Activated CD4-positive, CD25-positive, alpha-beta regulatory T cell treated with anti-CD3 and anti-CD28 coated beads, Interleukin-2, amount 50 U/mL, for 72 hours (primary cell): ENCODE results near the gene LECT2.

Experiments used
- DNase-seq: peaks from one replicate; pipeline ENCODE4 v3.0.0; 2021

Gene LECT2

DNA sequence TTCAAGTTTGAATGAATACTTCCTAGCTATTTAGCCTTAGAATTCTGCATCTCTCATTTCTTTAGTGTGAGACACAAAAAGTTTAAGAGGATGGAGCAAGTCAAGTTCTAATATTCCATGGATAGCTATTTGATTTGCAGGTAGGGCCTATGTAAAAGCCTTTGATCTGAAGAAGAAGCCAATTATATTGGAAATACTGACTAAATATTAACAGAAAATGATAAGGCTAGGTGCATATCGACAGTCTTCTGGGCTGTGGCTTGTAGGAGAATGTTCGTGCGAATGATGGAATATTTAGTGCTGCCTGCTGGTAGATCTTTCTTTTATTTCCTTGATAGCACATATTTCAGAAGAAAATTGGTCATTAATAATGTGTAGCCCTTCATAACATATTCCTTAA is at the start of gene LECT2:
TSS of gene LECT2 (minus strand) at position 85 of the 400 bp plus-strand sequence. CDS start 150 bp downstream, outside the sequence.
- DNase-seq, result no peak

DNA sequence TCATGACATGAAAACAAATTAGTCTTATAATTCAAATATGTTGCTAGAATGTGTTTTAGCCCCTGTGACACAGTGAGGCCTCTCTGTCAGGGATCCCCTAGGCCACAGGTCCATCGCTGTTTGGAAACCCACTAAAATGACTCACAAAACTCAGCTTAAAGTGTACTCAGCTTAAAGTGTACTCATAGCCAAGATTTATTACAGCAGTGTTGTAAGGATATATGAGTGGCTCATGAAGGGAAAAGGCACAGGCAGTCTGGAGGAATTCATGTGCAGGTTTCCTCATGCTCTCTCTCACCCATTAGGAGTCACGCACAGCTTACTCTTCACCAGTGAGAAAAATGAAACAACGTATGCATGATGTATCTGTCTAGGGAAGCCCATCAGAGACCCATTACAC is 49.7 kb upstream of the LECT2 start:
- DNase-seq, result no peak

DNA sequence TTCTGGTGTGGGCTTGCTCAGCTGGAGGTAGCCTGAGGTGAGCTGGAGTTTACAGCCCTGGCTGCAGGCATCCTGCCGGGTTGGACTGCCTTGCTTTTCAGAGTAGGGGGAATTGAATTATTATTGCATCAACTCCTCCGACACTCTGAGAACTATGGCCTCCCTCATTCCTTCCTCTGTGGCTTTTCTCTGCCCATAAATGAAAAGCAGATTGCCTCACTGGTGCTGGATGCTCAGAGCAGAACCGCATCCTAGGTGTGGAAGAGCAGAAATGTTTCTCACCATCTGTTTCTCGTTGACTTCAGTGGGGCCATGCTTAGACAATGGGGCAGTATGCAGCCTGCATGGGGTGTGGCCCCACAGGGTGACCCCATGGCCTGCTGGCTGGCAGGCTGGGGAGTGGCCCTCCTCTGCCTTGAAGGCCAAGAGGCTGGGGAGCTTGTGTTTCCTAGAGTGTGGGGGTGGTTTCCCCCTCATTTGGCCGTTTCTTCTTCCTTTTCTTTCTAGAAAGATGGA is 46.7 kb upstream of the LECT2 start:
- DNase-seq, result no peak

DNA sequence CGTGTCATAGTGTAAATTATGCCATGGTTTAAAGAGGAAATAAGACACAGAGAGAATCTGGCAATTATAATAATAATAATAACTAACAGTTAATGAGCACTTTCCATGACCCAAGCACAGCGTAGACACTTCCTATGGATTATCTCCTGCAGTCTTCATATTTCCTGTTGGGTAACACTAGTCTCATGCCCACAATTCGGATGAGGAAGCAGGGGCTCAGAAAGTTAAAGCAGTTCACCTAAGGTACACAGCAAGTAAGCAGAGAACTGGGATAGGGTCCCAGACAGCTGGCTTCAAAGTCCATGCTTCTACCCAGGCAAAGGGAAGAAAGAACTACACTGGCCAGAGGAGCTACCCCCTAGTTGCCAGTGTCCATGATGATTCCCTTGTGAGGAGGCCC is 46.1 kb upstream of the LECT2 start:
- no peak for DNase-seq

DNA sequence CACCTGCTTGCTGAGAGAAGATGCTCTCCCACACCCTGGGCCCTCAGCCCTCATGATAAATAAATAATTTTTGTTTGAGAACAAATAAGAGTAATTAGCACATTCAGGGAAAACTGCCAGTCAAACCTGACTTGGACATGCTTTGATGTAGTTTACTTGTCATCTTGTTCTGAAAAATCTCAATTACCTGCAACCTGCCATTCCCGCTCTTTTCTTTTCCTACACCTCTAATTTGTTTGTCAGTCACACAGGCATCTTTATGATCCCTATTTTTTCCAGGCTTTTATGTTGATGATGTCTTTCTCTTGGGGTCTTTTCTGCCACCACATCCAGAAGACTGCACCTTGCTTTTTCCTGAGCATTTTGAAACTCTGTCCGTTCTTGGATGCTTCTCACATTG is 45.4 kb upstream of the LECT2 start:
- DNase-seq, result no peak

DNA sequence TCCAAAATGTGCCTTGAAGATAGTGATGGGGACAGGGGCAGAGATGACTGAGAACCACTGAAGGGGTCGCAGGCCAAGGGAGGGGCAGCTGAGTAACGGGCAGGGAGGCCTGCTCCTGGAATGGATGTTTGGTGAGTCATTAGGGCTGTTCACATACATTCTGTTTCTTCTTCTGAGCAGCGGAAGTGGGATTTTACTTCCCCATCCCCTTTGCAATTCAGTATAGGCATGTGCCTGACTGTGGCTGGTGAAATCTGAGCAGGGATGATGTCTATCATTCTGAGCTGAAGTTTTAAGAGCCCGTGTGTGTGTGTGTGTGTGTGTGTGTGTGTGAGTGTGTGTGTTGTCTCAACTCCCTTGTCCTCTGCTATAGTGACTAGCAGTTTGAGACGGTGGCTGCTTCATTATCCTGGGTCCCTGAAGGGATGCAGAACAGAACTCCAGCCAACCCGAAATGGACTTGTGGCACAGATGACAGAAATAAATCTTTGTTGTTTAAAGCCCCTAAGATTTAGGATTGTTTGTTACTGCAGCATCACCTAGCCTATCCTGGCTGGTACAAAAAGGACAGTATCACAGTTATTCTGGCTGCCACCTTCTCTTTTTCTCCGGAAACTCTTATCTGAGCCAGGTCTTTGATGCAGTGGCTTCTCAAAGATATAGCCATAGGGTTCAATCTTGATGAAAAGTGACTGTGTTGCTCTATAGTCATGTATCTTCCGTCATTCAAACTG is 44.8 kb upstream of the LECT2 start:
- no peak for DNase-seq

DNA sequence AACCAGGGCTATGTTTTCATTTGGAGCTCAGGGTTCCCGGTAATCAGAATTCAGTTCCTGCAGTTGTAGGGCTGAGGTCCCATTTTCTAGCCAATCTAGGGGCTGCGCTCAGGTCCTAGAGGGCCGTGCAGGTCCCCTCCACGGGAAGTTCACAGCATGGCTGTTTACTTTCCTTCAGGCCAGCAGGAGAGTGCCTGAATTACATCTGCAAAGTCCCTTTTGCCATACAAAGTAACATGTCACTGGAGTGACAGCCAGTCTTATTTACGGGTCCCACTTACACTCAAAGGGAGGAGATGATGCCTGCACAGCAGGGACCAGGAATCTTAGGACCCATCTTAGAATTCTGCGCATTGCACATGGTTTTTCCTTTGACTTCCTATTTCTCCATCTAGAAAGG is 44.1 kb upstream of the LECT2 start:
- DNase-seq, result no peak

DNA sequence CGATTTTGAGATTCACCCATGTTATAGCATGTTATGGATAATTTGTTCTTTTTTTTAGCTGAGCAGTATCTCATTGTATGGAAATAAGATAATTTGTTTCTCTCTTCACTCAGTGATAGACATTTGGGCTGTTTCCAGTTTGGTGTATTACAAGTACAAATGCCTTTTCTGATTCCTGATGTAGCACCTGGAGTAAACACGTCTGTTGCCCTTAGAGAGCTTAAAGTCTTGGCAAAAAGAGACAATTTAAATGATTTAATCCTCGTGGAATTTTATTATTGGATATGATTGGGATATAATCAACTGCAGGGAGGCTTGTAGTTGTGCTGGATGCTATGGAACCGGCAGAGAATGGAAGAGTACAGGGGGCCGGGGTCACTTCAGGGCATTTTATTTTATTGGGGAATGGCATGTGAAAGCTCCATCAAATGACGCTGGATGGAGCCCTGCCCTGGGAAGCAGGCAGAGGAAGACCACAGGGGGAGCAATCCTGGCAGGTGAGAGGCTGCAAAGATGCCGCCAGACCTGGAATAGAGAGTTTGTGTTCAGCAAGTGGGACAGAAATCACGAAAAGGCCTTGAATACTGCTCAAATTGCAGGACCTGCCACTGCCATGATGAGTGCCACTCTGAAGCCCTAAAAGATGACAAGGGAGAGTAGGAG is 43.0 kb upstream of the LECT2 start:
- DNase-seq, result no peak

DNA sequence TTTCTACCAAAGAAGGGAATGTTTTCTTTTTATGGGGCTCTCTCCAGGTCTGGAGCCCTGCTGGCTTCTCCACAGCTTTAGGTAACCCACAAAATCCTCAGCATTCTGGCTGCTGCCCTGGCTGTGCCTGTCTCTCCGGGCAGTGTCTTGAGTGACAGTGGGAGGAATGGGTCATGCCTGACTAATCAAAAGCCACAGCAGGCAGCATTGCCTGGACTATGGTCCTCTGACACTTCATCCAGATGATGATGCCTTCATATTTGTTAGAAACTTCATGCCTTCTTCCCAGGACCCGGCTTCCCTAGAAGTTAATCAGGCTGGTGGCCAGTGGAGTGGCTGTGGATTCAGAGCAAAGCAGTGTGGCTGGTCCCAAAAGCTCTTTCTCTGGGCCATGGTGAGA is 41.8 kb upstream of the LECT2 start:
- no peak for DNase-seq

DNA sequence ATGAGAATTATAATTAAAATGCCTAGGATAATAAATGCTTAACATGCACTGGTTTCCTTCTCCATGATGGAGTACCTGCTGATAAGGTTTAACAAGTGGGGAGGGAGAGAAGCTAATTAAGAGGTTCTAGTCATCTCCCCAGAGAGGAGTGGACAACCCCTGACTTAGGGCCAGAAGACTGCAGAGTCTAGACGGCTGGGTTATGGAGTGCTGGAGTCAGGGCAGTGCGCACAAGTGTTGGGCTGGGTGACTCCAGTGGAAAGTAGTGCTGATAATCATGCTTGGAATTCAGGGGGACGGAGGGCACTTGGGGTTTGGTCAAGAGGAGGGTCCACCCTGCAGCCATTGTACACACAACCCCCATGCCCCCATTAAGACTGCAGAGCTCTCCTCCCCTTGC is 41.2 kb upstream of the LECT2 start:
- DNase-seq, result no peak

DNA sequence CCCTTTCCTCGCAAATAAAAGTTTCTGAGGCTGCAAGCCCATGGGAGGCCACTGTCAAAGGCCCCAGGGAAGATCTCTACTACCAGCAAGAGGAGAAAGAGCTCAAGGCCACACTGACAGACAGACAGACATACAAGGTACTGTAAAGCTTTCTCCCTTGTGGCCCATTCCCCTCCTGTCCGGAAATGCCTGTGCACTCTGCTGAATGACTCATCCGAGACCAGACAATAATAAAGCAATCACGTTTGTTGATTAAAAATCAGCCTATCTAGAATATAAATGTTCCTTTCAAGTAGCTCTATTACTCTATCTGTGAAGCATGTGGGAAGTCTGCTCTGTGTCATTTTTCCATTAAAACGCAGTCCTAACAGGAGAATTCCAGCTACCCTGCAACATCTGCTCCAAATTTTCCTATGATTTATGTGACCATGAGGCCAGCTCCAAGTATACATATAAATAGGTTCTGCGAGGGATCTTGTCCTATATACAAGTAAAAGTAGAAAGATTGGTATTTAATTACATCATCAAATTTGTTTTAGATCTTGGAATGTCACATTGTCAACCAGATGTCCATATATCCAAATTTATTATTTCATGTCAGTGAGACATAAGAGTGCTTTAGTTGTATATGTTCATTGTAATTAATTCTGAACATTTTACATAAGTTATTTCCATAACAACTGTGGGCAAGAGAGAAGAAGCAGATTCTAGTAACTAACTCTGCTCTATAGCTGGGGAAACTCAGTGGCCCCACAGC is 39.3 kb upstream of the LECT2 start:
- no peak for DNase-seq

DNA sequence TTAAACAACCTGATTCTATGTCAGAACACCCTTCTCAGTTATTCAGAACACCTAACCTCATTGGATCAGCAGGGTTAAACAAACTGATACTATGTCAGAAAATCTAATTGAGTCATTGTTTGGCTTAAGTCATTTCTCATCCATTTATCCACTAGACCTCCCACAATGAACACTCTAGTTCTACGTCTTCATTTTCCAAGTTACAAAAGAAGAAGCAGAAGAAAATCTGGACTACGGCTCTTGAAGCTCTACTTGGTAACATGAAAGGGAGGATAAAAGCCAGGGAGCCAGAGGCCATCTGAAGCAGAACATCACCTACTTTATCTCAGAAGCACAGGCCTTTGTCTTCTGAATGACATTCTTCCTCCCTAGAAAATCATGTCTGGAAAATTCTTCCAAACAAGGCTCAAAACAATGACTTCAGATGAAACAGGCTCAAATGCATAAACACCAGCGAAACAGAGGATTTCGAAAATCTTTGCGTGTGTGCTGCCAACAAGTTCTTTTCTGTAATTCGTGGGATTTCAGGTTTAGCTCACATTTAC is 38.6 kb upstream of the LECT2 start:
- no peak for DNase-seq

DNA sequence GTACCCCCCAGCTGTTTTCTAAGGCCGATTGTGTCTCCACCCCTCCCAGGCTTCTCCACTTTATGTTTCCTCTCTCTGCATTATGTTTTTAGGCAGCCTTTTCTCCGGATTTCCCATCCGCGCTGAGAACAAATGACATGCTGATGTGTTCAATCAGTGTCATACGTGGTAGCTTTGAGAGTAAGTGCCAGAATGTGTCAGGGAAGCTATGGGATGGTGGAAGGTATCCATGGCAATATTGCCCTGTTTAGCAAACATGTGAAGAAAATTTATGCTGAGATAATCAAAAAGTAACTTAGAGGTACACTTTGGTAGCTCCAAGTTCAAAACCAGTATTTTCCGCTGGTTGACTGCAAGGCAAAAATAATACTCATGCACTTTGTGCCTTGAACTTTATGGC is 36.6 kb upstream of the LECT2 start:
- DNase-seq, result no peak

DNA sequence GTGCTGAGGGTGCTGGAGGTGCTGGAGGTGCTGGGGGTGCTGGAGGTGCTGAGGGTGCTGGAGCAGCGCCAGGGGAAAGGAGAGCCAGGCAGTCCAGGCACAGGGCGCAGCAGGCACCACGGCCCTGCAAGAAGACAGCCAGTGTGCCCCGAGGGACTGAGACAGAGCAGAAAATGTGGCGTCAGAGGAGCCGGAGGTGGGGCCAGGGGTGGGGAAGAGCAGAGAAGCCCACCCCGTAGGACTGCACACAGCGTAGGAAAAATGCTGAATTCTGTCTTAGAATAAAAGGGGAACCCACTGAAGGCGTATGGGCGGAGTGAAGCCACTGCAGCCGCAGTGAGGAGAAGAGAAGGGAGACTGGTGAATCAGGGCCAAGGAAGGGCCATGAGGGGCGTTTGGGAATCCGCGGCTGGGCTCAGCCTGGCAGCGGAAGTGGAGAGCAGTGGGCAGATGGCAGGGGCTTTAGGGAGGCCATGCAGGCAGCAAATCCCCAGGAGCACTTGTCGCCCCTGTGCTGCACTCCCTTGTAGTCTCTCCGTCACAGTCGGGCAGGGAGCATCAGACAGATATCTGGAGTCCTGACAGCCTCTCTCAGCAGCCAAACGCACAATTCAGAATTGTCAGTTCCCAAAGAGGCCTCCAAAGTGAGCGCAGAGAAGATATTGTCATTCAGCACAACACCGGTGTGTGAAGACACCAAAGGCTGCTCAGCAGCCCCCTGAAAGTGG is 35.9 kb upstream of the LECT2 start:
- no peak for DNase-seq

DNA sequence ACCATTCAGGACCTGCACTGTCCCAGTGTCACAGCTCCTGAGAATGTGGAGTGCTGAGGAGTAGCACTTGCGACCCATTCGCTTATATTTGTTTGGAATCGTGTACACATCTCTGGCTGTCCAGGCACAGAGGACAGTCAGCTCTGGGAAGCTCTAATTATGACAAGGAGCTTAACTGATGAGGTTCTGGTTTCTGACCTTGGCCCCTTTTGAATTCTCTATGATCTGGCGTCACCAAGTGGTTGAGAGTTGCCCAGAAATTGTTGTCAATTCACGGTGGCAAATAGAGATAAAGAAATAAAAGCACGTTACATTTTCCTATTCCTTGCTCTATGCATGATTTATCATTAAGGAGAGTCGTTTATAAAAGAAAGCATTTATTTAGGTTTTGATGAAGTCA is 34.9 kb upstream of the LECT2 start:
- no peak for DNase-seq

DNA sequence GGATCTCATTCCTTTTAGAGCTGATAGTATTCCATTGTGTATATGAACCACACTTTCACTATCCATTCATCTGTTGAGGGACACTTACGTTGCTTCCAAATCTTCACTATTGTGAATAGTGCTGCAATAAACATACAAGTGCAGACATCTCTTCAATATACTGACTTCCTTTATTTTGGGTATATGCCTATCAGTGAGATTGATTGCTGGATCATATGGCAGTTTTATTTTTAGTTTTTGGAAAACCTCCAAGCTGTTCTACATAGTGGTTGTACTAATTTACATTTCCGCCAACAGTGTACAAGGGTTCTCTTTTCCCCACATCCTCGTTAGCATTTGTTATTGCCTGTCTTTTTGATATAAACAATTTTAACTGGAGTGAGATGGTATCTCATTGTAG is 33.8 kb upstream of the LECT2 start:
- no peak for DNase-seq

DNA sequence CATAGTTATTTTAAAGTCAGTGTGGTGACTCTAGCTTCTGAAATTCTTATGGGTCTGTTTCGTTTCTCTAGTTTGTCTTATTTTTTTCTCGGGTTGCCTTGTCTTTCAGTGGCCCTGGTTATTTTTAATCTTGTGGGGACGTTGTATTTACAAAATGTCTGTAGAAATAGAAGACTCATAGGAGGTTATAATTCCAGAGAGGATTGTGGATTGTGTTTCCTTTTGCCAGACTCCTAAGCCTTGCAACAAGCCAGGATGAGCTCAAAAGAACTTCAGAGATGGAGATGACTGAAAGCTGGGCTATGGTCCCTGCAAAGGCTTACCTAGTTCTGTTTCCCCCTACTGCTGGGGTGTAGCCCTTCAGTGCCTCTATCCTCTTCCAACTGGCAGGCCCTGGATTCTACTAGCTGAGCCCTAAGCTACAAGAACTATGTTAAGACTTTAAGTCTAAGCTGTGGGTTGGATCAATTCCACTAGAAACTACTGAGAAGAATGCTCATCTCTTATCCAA is 32.2 kb upstream of the LECT2 start:
- no peak for DNase-seq

DNA sequence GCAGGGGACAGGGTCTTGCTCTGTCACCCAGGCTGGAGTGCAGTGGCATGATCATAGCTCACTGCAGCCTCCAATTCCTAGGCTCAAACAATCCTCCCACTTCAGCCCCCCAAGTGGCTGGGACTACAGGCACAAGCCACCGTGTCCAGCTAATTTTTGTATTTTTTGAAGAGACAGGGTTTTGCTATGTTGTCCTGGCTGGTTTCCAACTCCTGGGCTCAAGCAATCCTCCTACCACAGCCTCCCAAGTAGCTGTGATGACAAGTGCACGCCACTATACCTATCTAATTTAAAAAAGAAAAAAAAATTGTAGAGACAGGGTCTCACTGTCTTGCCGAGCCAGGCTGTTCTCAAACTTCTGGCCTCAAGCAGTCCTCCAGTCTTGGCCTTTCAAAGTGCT is 31.6 kb upstream of the LECT2 start:
- no peak for DNase-seq

DNA sequence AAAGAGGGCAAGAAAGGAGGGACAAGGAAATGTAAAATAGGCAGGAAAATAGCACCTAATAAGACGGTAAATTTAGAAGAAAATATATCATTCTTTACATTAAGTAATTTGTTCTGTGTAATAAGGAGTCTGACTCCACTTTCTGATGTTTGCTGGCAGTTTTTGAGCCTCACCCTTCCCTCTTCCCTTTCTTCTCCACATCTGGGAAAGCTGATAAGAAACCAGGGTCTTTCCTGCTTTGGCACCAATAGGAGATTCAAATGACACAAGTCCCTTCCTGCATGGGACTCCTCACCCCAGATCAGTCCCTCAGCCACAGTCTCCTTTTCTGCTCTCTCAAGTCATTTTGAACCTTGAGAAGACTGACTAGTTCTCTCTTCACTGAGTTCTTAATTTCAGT is 31.2 kb upstream of the LECT2 start:
- DNase-seq, result no peak

DNA sequence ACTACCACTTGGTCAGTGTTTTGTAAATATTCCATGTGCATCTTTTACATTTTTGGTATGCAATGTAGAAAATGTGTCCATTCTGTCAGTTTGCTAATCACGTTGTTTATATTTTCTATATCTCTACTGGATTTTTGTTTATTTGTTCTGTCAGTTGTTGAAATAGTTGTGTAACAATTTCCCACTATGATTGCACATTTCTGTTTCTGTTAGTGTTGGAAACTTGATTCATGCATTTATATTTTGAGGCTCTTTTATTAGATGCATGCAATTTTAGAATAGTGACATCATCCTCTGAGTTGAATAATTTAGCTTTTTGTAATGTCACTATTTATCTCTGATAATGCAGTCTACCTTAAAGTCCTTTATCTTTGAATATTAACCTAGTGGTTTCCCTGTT is 25.8 kb upstream of the LECT2 start:
- no peak for DNase-seq

DNA sequence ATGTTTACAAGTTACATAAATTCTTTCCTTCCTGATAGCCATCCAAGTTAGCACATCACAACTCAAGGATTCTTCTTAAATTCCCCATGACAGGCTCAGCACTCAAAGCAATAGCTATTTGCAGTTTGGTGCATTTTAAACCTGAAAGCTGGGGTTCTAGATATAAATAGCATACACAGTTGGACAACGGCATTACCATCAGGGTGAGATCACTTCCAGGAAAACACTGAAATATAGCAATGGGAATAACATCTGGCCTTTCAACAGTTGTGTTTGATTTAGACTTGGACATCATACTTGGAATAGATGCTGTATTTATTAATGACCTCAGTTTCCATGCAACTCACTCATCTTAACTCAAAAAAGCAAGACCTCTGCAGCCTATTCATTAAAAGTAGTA is 24.7 kb upstream of the LECT2 start:
- DNase-seq, result no peak

DNA sequence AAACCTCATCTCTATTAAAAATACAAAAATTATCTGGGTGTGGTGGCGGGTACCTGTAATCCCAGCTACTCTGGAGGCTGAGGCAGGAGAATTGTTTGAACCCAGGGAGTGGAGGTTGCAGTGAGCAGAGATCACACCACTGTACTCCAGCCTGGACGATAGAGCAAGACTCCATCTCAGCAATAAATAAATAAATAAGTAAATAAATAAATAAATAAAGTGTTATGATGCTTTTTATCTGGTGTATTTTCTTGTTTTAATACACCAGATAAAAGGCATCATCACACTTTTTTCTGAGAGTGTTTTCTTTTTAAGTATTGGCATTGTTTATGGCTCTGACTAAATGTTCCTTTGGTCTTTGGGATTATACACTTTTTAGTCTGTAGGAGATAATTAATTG is 24.2 kb upstream of the LECT2 start:
- no peak for DNase-seq

DNA sequence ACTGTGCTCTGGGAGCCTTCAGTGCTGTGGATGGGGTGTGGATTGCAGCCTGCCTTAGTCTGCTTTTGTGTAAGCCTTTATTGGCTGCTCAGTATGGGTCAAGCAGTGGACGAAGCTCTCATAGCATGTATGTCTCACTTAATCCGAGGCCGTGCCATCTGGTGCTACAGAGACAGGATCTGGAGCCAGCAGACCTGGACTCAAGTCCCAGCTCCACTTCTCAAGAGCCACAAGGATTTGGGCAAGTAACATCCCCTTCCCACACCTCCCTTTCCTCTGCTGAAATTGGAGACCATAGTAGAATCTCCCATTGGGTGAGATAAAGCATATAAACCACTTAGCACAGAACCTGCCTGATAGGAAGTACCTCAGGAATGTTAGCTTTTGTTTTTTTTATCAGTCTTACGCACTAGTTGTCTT is 23.4 kb upstream of the LECT2 start:
- no peak for DNase-seq
